ENCODE data around the gene IQCE. TPM values are rescaled to one million over a fixed set of nuclear protein-coding genes. Genes with fewer than 3 reads are reported as not detected.

IQCE gene
- total and polyA plus RNA-seq, 9 donors = 4.4 to 19.2 (median 13.3) TPM

DNA sequence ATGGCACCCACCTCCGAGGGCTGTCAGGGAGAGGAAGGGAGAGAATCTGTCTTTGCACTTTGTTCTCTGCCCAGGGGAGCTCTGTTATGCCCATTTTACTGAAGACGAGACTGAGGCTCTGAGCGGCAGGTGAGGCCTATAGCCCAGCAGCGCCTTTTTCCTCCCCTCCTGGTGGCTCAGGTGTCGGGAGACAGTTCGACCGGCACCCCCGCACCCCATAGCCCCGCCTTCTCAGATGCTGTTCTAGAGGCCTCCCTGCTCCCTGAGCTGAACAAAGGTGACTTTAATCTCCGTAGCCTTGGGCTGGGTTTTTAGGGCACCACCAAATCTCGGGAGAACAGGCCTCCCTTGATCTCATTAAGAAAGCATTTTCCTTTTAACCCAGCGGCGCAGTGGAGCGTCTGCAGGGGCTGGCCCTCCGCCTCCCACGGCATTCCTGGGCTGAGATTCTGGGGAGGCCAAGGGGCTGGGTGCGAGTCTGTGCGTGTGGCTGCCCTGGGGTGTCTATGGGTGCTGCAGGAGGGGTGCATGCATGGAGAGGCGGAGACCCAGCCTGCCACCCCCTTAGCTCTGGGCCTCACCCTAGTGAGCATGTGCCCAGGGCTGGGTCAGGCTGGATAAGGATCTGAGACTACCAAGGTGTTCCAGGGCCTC, 35.9 kb upstream of the IQCE start:
- Histone ChIP-seq H3K4me1 (ENCODE audit: insufficient read depth) (peaks cover 9% of the 10 kb centered on the region), H3K4me3 (no peak overlapping the region), H3K36me3 (no peaks in the 10 kb centered on the region), H3K9me3 (no peaks in the 10 kb centered on the region), H3K27me3 (no peaks in the 10 kb centered on the region), H3K27ac (no peak overlapping the region)
- TF ChIP-seq POLR2A (IDR thresholded peaks at IDR 0.05) (no peak), EP300 (IDR thresholded peaks at IDR 0.05) (no peak)
- TF ChIP-seq, protein P1, sequence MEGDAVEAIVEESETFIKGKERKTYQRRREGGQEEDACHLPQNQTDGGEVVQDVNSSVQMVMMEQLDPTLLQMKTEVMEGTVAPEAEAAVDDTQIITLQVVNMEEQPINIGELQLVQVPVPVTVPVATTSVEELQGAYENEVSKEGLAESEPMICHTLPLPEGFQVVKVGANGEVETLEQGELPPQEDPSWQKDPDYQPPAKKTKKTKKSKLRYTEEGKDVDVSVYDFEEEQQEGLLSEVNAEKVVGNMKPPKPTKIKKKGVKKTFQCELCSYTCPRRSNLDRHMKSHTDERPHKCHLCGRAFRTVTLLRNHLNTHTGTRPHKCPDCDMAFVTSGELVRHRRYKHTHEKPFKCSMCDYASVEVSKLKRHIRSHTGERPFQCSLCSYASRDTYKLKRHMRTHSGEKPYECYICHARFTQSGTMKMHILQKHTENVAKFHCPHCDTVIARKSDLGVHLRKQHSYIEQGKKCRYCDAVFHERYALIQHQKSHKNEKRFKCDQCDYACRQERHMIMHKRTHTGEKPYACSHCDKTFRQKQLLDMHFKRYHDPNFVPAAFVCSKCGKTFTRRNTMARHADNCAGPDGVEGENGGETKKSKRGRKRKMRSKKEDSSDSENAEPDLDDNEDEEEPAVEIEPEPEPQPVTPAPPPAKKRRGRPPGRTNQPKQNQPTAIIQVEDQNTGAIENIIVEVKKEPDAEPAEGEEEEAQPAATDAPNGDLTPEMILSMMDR (IDR thresholded peaks at IDR 0.05) = no peak
- intact Hi-C loops (cut with DNase I) = no loop called here
- 27 to 32% (median 29%) methylated on average over 18 to 19 of the region's 19 CpGs for WGBS, 3 donors
- DNase-seq = no peak

- no peak overlapping the region for H3K4me3 ChIP-seq
- DNase-seq = no peak
- H3K9me3 ChIP-seq = no peaks in the 10 kb centered on the region
- WGBS, 3 donors = 41 to 47% (median 46%) methylated on average over 6 to 22 of the region's 22 CpGs
- intact Hi-C loops (cut with DNase I) = no loop called here
- peaks cover 9% of the 10 kb centered on the region for H3K4me1 ChIP-seq (ENCODE audit: insufficient read depth)
- H3K27me3 ChIP-seq = no peaks in the 10 kb centered on the region
- no peaks in the 10 kb centered on the region for H3K36me3 ChIP-seq
- H3K27ac ChIP-seq = no peak overlapping the region
- TF ChIP-seq POLR2A (IDR thresholded peaks at IDR 0.05) = no peak
- TF ChIP-seq, protein P1 (IDR thresholded peaks at IDR 0.05) = no peak
- TF ChIP-seq EP300 (IDR thresholded peaks at IDR 0.05) = no peak
Observed at GRCh38 chr7:2523461-2523936, 35.3 kb upstream of the IQCE start.

GRCh38 chr7:2523941-2524807, 34.6 kb upstream of the IQCE start:
- H3K9me3 ChIP-seq = no peaks in the 10 kb centered on the region
- WGBS, 3 donors = 63 to 70% (median 68%) methylated on average over 48 to 51 of the region's 51 CpGs
- TF ChIP-seq POLR2A (IDR thresholded peaks at IDR 0.05) (no peak), EP300 (IDR thresholded peaks at IDR 0.05) (no peak)
- TF ChIP-seq, protein P1 (IDR thresholded peaks at IDR 0.05) = no peak
- H3K27me3 ChIP-seq = no peaks in the 10 kb centered on the region
- H3K4me1 ChIP-seq (ENCODE audit: insufficient read depth) = peaks cover 9% of the 10 kb centered on the region
- no peaks in the 10 kb centered on the region for H3K36me3 ChIP-seq
- no peak overlapping the region for H3K27ac ChIP-seq
- intact Hi-C loops (cut with DNase I) = no loop called here
- DNase-seq = peak in 1 of 5 donors; percentile 48
- H3K4me3 ChIP-seq = no peak overlapping the region

DNA sequence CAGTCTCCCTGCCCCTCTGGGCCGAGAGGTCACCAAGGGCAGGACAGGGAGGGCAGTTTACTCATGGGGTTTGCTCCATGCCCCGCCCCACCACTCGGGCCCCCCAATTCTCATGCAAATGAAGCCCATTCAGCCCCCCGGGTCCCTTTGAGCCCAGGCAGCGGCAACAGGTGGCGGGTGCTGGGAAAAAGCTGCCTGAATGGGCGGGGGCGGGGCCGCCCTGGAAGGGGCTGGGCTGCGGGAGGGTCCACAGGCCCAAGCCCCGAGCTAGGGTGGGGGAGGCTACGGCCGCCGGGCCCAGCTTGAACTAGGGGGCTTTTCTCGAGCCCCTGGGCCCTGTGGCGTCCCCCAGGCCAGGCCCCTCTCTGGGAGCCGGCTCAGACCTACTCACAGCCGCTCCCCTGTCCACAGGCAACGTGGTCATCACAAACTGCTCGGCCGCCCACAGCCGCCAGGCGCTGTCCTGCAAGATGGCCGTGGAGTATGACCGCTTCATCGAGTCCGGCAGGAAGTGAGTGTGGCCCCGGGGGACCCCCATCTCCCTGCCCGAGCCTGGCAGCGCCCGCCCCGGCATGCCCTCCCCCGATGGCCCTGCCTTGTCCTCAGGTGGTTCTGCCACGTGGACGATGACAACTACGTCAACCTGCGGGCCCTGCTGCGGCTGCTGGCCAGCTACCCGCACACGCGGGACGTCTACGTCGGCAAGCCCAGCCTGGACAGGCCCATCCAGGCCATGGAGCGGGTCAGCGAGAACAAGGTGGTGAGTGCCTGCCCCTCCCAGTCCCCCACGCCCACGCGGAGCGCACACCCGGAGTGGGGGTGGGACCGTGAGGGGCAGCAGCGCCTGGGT, 33.7 kb upstream of the IQCE start:
- H3K4me1 ChIP-seq (ENCODE audit: insufficient read depth) = peaks cover 9% of the 10 kb centered on the region
- TF ChIP-seq POLR2A (IDR thresholded peaks at IDR 0.05) (no peak), EP300 (IDR thresholded peaks at IDR 0.05) (no peak)
- TF ChIP-seq, protein P1 (IDR thresholded peaks at IDR 0.05) = no peak
- intact Hi-C loops (cut with DNase I) = no loop called here
- H3K27ac ChIP-seq = no peak overlapping the region
- no peaks in the 10 kb centered on the region for H3K27me3 ChIP-seq
- no peaks in the 10 kb centered on the region for H3K9me3 ChIP-seq
- no peak overlapping the region for H3K4me3 ChIP-seq
- no peaks in the 10 kb centered on the region for H3K36me3 ChIP-seq
- WGBS, 3 donors = 84 to 90% (median 89%) methylated on average over 42 to 53 of the region's 53 CpGs
- no peak for DNase-seq

All from ovary (tissue), 9 donors.